Stimulated activated CD4-positive, alpha-beta T cell treated with anti-CD3 and anti-CD28 coated beads, TNF-alpha, amount 100 ng/mL, for 24 hours (primary cell): ENCODE data around the gene DEFB124.

Source experiments
- DNase-seq, 3 experiments: peaks; one replicate each; pipeline ENCODE4 v3.0.0-alpha.2; 2020; ENCODE audit warnings: low read depth in 3 of 3

DEFB124 gene

DNA sequence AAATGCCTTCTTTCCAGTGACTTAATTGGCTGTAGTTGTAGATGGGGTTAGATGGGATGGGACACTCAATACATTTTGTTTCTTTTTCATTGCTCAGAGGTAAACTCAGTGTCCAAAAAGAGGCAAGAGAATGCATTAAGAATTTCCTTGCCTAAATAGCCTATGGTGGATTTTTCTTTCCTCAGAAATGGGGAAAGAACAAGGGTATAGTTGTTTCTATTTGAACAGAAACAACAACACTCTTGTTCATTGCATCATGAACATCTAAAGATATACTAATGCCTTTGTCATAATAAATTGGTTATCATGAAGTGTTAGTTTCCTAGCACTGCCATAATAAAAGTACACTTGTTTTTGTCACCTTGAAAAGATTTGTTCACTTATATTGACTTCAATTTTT, 49.1 kb downstream of the DEFB124 start:
- DNase-seq = no peak

DNA sequence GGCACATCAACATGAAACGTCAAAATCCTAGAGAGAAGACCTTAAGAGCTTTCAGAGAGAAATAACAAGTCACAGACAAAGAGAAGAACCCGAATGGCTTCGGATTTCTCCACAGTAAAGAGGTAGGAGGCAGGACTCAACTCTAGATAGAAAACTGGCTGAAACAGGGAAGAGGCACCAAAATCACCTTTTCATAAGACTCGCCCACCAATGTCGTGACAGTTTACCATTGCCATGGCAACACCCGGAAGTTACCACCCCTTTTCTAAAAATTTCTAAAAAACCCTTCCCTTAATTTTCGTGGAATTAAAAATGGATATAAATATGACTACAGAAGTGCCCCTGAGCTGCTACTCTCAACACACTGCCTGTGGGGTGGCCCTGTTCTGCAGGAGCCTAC, 56.6 kb downstream of the DEFB124 start:
- DNase-seq = no peak

DNA sequence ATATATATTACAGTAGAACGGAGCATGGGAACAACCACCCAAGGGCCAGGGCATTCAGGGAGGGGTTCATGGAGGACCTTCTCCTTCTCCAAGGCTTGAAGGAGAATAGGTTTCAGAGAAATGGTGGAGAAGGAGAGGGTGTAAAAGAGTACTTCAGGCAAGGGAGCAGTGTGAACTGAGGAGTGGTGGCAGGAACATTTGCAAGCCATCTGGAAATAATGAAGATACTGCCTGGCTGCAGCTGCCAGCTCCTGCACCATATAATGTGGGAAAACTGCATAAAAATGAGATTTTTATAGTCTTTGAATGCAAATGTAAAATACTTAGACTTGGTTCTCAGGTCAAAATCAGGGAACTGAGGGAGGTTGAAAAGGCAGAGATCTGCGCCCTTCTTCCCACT, 59.3 kb downstream of the DEFB124 start:
- no peak for DNase-seq
